CD1c-positive myeloid dendritic cell (primary cell): ENCODE measurements around the gene CLDN15.
"Not testable (repeated sequence)": the region's sequence is repeated elsewhere in the genome, so short reads cannot be mapped to it uniquely, and the experiment has no call there.

Experiments used
- DNase-seq: peaks from one replicate; pipeline ENCODE4 v3.0.0-alpha.2; 2016; ENCODE audit errors: extremely low spot score

Gene CLDN15

DNA sequence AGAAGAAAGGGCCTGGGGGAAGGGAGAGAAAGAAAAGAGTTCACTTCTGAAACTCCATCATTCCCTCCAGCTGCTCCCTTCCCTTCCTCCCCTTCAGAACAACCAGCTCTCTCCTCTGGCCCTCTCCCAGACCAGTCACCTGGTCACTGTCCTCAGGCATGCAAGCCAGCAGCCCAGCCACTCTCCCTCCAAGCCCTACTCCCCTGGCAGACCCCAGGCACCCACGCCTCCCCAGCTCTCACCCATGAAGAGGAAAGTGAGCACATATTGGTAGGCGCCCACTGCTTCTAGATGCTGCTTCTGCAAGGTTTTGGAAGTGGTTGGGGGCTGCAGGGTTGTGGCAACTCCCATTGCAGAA is 37.1 kb downstream of the CLDN15 start:
- no peak for DNase-seq

DNA sequence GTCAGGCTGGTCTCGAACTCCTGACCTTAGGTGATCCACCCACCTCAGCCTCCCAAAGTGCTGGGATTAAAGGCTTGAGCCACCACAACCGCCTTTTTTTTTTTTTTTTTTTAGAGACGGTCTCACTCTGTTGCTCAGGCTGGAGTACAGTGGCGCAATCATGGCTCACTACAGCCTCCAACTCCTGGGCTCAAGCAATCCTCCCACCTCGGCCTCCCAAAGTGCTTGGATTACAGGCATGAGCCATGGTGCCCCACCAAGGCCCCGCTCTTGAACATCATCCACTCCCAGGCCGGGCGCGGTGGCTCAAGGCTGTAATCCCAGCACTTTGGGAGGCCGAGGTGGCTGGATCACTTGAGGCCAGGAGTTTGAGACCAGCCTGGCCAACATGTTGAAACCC is 38.1 kb downstream of the CLDN15 start:
- not testable (repeated sequence) for DNase-seq

DNA sequence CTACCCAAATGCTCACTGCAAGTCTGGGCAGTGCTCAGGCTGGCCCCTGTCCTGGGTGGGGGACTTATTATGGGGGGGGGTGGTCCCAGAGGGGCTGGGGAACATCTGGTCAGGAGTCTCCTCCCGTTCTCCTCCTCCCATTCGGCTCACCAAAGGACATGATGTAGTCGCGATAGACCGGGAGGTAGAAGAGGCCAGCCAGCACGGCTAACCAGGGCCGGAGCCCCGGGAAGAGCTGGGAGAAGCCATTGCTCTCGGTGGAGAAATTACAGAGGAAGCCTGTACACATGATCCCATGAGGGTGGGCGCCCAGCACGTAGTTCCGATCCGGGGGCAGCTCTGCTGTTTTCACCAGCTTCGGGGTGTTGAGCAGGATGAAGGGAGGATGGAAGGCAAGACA is 39.1 kb downstream of the CLDN15 start:
- DNase-seq, result no peak

DNA sequence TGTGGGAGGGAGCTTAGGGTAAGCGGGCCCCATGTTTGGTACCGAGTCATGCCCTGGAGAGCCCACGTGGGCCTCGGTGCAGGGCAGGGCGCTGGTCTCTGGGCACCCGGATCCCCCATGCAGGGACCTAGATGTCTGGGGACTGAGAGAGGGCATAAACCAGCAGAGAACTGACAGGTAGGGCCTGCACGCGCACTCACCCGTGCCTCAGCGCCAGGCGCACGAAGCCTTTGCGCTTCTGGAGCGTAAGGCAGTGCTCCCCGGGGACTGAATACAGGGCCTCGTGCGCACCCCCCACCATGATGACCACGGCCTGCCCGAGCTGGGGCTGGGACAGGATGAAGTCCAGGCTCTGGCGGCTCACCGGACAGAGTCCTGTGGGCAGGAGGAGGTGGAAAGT is 39.6 kb downstream of the CLDN15 start:
- no peak for DNase-seq

DNA sequence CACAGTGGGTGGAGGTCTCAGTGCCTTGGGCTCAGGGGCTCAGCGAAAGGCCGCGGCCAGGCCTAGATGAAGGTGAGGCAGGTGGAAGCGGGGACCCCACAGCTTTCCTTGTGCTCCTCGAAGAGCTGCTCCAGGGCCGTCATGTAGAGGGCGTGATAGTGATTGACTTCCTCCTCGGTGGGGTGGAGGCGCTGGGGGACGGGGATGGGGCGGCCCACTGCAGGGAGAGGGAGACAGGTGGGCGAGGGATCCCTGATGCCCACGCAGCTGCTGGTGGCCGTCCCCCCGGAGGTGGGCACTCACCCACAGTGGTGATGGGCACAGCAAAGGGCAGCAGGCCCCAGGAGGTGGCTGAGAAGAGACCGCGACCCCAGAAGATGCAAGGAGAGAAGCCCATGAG is 41.7 kb downstream of the CLDN15 start:
- no peak for DNase-seq

DNA sequence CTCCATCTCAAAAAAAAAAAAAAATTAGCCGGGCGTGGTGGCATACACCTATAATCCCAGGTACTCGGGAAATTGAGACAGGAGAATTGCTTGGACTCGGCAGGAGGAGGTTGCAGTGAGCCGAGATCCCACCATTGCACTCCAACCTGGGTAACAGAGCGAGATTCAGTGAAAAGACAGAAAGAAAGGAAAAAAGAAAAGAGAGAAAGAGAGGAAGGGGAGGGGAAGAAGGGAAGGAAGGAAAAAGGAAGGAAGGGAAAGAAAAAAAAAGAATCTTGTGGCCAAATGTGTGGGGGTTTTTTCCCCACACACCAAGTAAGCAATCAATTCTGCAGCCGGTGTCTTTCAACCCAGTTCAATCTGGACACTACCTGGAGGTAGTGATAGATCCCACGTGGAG is 48.5 kb downstream of the CLDN15 start:
- DNase-seq, result no peak

DNA sequence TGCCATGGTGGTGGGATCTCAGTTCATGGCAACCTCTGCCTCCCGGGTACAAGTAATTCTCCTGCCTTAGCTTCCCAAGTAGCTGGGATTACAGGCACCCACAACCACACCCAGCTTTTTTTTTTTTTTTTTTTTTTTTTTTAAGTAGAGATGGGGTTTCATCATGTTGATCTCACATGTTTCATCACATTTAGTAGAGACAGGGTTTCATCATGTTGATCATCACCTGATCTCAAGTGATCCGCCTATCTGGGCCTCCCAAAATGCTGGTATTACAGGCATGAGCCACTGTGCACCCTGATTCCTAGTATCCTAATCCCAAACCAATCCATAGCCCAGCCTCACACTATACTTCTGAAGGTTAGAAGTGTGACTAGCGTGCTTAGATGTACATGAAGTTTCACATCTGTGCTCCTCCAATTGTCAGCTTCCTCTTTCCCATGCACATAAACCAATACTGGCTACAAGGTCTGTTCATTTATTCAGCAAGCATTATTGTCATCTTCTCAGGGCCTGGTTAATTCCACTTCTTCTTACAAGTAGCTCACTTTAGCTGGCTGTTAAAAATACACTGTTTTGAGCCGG is 50.7 kb downstream of the CLDN15 start:
- DNase-seq, result peak; percentile 66

DNA sequence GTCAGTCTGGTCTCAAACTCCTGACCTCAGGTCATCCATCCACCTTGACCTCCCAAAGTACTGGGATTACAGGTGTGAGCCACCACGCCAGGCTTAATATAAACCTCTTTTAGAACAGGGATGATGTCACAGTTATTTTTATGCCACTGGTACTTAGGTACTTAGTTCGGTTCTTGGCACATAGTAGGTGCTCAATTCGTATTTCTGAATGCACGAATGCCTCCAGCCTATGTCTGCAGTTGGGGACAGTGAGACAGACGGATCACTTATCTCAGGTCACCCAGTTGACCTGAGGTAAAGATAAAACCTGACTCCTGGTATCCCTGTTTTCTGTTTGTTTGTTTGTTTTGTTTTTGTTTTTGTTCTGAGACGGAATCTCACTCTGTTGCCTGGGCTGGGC is 51.4 kb downstream of the CLDN15 start:
- no peak for DNase-seq

DNA sequence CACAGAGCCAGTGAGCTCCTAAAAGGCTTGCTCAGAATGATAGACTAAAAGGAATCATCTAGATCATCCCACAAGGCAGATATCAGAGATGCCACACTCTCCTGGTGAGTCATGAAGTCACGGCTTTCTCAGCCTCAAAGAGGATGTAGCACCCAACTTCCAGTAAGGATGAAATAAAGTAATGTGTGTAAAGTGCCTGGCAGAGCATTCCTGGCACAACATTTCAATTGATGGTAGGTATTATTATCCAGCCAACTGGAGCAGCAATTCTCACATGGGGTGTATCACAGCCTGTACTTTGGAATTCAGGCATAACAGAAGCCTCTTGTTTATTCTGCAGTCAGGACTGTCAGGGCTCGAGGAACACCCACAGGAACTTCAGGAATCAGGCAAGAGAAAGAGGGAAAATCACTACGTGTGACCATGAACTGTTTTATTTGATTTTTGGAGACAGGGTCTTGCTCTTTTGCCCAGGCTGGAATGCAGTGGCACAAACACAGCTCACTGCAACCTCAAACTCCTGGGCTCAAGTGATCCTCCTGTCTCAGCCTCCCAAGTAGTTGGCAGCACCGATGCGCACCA is 52.3 kb downstream of the CLDN15 start:
- peak; percentile 58 for DNase-seq
